K562 (cell line): ENCODE results near the gene ZNF692. TPM values are rescaled to one million over a fixed set of nuclear protein-coding genes. Genes with fewer than 3 reads are reported as not detected.

ENCODE experiments used
- BHLHE40 ChIP-seq: IDR thresholded peaks from 2 replicates; pipeline ENCODE4 v1.6.1; 2011; ENCODE audit warnings: low read length, improper control_type of control experiment
- BRCA1 ChIP-seq, 2 experiments: fragments of 450-650 bp in 1 of 2; sonication (generic) in 1 of 2; formaldehyde crosslinking in 1 of 2; IDR thresholded peaks; 2 replicates each; pipeline versions ENCODE4 v1.5.0 to v1.6.1; 2017 to 2020; ENCODE audit warnings: mild to moderate bottlenecking in 1 of 2, missing genetic modification reagents in 1 of 2
- CREM ChIP-seq: IDR thresholded peaks from 2 replicates; pipeline ENCODE4 v1.6.1; 2014; ENCODE audit warnings: antibody characterized with exemption, low read depth
- CXXC5 ChIP-seq: fragments of 250-450 bp; sonication (Bioruptor Pico); IDR thresholded peaks from 2 replicates; pipeline ENCODE4 v1.8.0; 2022; ENCODE audit warnings: inconsistent platforms, mild to moderate bottlenecking, moderate library complexity
- DMBX1 ChIP-seq: fragments of 250-450 bp; sonication (Bioruptor Pico); IDR thresholded peaks from 2 replicates; pipeline ENCODE4 v1.8.0; 2022; ENCODE audit warnings: inconsistent platforms, mild to moderate bottlenecking, moderate library complexity, borderline replicate concordance
- EGR1 ChIP-seq: fragments of 450-650 bp; conservative IDR thresholded peaks from 2 replicates; pipeline ENCODE4 v1.6.1; 2017; ENCODE audit warnings: mild to moderate bottlenecking
- ETV6 ChIP-seq, 3 experiments: fragments of 150-350 bp in 1 of 3; sonication (generic) in 1 of 3; formaldehyde crosslinking in 1 of 3; IDR thresholded peaks; 2 replicates each; pipeline versions ENCODE4 v1.6.1 to v1.8.0; 2014 to 2022; ENCODE audit warnings: borderline replicate concordance in 2 of 3, low read depth in 2 of 3, antibody characterized with exemption in 1 of 3, low read length in 1 of 3, mild to moderate bottlenecking in 1 of 3, missing genetic modification reagents in 1 of 3
- HDGF ChIP-seq: fragments of 450-650 bp; IDR thresholded peaks from 2 replicates; pipeline ENCODE4 v1.6.1; 2016
- HMG20A ChIP-seq: fragments of 450-650 bp; formaldehyde crosslinking; conservative IDR thresholded peaks from 2 replicates; pipeline ENCODE4 v1.4.0; 2020; ENCODE audit warnings: mild to moderate bottlenecking, mixed read lengths
- ILF3 ChIP-seq: fragments of 450-650 bp; IDR thresholded peaks from 2 replicates; pipeline ENCODE4 v1.6.1; 2018; ENCODE audit warnings: antibody characterized with exemption, mild to moderate bottlenecking, moderate library complexity, borderline replicate concordance
- KDM1A ChIP-seq, 2 experiments: fragments of 450-650 bp; IDR thresholded peaks; 2 replicates each; pipeline ENCODE4 v1.6.1; 2016; ENCODE audit warnings: mild to moderate bottlenecking in 2 of 2
- MTA2 ChIP-seq: fragments of 450-650 bp; IDR thresholded peaks from 2 replicates; pipeline ENCODE4 v1.6.1; 2016; ENCODE audit warnings: low read depth
- MTA3 ChIP-seq: fragments of 450-650 bp; formaldehyde crosslinking; IDR thresholded peaks from 2 replicates; pipeline ENCODE4 v1.6.1; 2017; ENCODE audit warnings: mild to moderate bottlenecking, borderline replicate concordance
- NFE2L1 ChIP-seq: fragments of 450-650 bp; IDR thresholded peaks from 2 replicates; pipeline ENCODE4 v1.6.1; 2016; ENCODE audit warnings: missing genetic modification characterization, low read depth, mild to moderate bottlenecking, missing compliant biosample characterization, moderate library complexity, borderline replicate concordance
- NFRKB ChIP-seq: fragments of 450-650 bp; IDR thresholded peaks from 2 replicates; pipeline ENCODE4 v1.6.1; 2016; ENCODE audit warnings: low read depth
- NR3C1 ChIP-seq: sonication (generic); formaldehyde crosslinking; IDR thresholded peaks from 2 replicates; pipeline ENCODE4 v1.8.1; 2022; ENCODE audit warnings: missing genetic modification reagents
- PBX2 ChIP-seq, 2 experiments: IDR thresholded peaks in 1 of 2; conservative IDR thresholded peaks in 1 of 2; 2 replicates each; pipeline ENCODE4 v1.6.1; 2016; ENCODE audit warnings: low read depth in 2 of 2, mild to moderate bottlenecking in 1 of 2, missing compliant biosample characterization in 1 of 2, missing genetic modification characterization in 1 of 2, moderate library complexity in 1 of 2
- POLR2A ChIP-seq: fragments of 450-650 bp; conservative IDR thresholded peaks from 2 replicates; pipeline ENCODE4 v1.6.1; 2016
- RFX5 ChIP-seq: IDR thresholded peaks from 2 replicates; pipeline ENCODE4 v1.6.1; 2011; ENCODE audit warnings: low read depth, mild to moderate bottlenecking, improper control_type of control experiment, low read length
- SMARCC2 ChIP-seq: fragments of 450-650 bp; IDR thresholded peaks from 2 replicates; pipeline ENCODE4 v1.6.1; 2017; ENCODE audit warnings: antibody characterized with exemption, moderate library complexity, mild to moderate bottlenecking, low read depth
- ZBTB17 ChIP-seq: fragments of 450-650 bp; formaldehyde crosslinking; IDR thresholded peaks from 2 replicates; pipeline ENCODE4 v1.4.0; 2020; ENCODE audit warnings: mild to moderate bottlenecking
- ZFPM2 ChIP-seq: fragments of 250-450 bp; sonication (Bioruptor Pico); IDR thresholded peaks from 2 replicates; pipeline ENCODE4 v1.5.1; 2022; ENCODE audit warnings: mild to moderate bottlenecking
- polyA plus RNA-seq, 8 experiments: library from polyadenylated mRNA; depleted of rRNA in 4 of 8; stranded (reverse) in 5 of 8; unstranded in 3 of 8; fragments of >200 nt; fragmentation: Nextera tagmentation in 2 of 8; fragmentation: Illumina TruSeq in 1 of 8; extraction: Ambion mirVana in 2 of 8; extraction: Trizol in 1 of 8; gene quantifications; 2 replicates each; pipeline versions ENCODE4 v1.2.1 to v1.2.3, GENCODE V29; 2011 to 2014; ENCODE audit warnings: inconsistent platforms in 1 of 8, missing spikeins in 1 of 8
- total RNA-seq, 7 experiments: library from RNA; depleted of rRNA in 6 of 7; stranded (reverse); fragments of >200 nt in 6 of 7; fragmentation: Illumina TruSeq in 2 of 7; extraction: Trizol in 2 of 7; gene quantifications; 2 replicates each; pipeline versions ENCODE4 v1.2.1 to v1.2.3, GENCODE V29; 2011 to 2021; ENCODE audit warnings: low replicate concordance in 1 of 7
- TF ChIP-seq, protein P1 (sequence below): IDR thresholded peaks from 2 replicates; pipeline ENCODE4 v1.6.1; 2012; ENCODE audit warnings: low read depth, low read length, improper control_type of control experiment, borderline replicate concordance
- TF ChIP-seq, protein P2 (sequence below): sonication (generic); formaldehyde crosslinking; IDR thresholded peaks from 2 replicates; pipeline ENCODE4 v1.8.1; 2023; ENCODE audit warnings: mild to moderate bottlenecking, missing genetic modification reagents

ZNF692 gene
- total and polyA plus RNA-seq, 9 of the 15 experiments (the other 6 are each of a cell fraction or from before 2014, with no cell fraction given): 8.4 to 143 (median 55.9) TPM

GRCh38 chr1:248834343-248834940, 24.4 kb downstream of the ZNF692 start (continued):
- no peak for TF ChIP-seq PBX2 (CRISPR knock-in tag; IDR thresholded peaks at IDR 0.05; ENCODE audit: low read depth)
- no peak for TF ChIP-seq PBX2 (tag; conservative IDR thresholded peaks at IDR 0.05; ENCODE audit: low read depth)
- TF ChIP-seq POLR2A: peak; percentile 64
- no peak for TF ChIP-seq BRCA1 (IDR thresholded peaks at IDR 0.05)
- no peak for TF ChIP-seq BRCA1 (CRISPR knock-in tag; IDR thresholded peaks at IDR 0.05)
- TF ChIP-seq HDGF: 0 out of 2 replicates have a peak, but pooled peaks have one; percentile 40
- TF ChIP-seq DMBX1 (CRISPR knock-in tag): no peak
- TF ChIP-seq SMARCC2: no peak
- 0 out of 2 replicates have a peak, but pooled peaks have one; percentile 27 for TF ChIP-seq ZBTB17
- TF ChIP-seq RFX5: no peak
- no peak for TF ChIP-seq NR3C1 (CRISPR knock-in tag)
- TF ChIP-seq CXXC5 (CRISPR knock-in tag): peak; percentile 44; the same call in 1 of the 2 replicates
- TF ChIP-seq ZFPM2 (CRISPR knock-in tag): no peak
- TF ChIP-seq NFE2L1 (tag): no peak
- TF ChIP-seq, protein P1, sequence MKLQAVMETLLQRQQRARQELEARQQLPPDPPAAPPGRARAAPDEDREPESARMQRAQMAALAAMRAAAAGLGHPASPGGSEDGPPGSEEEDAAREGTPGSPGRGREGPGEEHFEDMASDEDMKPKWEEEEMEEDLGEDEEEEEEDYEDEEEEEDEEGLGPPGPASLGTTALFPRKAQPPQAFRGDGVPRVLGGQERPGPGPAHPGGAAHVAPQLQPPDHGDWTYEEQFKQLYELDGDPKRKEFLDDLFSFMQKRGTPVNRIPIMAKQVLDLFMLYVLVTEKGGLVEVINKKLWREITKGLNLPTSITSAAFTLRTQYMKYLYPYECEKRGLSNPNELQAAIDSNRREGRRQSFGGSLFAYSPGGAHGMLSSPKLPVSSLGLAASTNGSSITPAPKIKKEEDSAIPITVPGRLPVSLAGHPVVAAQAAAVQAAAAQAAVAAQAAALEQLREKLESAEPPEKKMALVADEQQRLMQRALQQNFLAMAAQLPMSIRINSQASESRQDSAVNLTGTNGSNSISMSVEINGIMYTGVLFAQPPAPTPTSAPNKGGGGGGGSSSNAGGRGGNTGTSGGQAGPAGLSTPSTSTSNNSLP: no peak
- TF ChIP-seq, protein P2, sequence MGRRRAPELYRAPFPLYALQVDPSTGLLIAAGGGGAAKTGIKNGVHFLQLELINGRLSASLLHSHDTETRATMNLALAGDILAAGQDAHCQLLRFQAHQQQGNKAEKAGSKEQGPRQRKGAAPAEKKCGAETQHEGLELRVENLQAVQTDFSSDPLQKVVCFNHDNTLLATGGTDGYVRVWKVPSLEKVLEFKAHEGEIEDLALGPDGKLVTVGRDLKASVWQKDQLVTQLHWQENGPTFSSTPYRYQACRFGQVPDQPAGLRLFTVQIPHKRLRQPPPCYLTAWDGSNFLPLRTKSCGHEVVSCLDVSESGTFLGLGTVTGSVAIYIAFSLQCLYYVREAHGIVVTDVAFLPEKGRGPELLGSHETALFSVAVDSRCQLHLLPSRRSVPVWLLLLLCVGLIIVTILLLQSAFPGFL (CRISPR knock-in tag): no peak
- TF ChIP-seq MTA3: 0 out of 2 replicates have a peak, but pooled peaks have one; percentile 27
- TF ChIP-seq EGR1: peak; percentile 76
- TF ChIP-seq BHLHE40: no peak
- no peak for TF ChIP-seq KDM1A (IDR thresholded peaks at IDR 0.05)
- no peak for TF ChIP-seq HMG20A (CRISPR knock-in tag)
- no peak for TF ChIP-seq ILF3
- no peak for TF ChIP-seq CREM
- TF ChIP-seq ETV6 (IDR thresholded peaks at IDR 0.05; ENCODE audit: borderline replicate concordance in 1 of 2, low read depth in 2 of 2, low read length in 1 of 2): peak in 1 of 2 experiments; percentile 48; a peak in 1 of 4 replicates
- no peak for TF ChIP-seq ETV6 (CRISPR knock-in tag; IDR thresholded peaks at IDR 0.05; ENCODE audit: borderline replicate concordance)
- 0 out of 2 replicates have a peak, but pooled peaks have one; percentile 31 for TF ChIP-seq NFRKB
- TF ChIP-seq MTA2: no peak
